Measurements from ENCODE around the gene NCKAP1. TPM values are rescaled to one million over a fixed set of nuclear protein-coding genes. Genes with fewer than 3 reads are reported as not detected.

NCKAP1 gene
- total RNA-seq, 1 experiment from 2014 or later: 76.2 TPM

DNA sequence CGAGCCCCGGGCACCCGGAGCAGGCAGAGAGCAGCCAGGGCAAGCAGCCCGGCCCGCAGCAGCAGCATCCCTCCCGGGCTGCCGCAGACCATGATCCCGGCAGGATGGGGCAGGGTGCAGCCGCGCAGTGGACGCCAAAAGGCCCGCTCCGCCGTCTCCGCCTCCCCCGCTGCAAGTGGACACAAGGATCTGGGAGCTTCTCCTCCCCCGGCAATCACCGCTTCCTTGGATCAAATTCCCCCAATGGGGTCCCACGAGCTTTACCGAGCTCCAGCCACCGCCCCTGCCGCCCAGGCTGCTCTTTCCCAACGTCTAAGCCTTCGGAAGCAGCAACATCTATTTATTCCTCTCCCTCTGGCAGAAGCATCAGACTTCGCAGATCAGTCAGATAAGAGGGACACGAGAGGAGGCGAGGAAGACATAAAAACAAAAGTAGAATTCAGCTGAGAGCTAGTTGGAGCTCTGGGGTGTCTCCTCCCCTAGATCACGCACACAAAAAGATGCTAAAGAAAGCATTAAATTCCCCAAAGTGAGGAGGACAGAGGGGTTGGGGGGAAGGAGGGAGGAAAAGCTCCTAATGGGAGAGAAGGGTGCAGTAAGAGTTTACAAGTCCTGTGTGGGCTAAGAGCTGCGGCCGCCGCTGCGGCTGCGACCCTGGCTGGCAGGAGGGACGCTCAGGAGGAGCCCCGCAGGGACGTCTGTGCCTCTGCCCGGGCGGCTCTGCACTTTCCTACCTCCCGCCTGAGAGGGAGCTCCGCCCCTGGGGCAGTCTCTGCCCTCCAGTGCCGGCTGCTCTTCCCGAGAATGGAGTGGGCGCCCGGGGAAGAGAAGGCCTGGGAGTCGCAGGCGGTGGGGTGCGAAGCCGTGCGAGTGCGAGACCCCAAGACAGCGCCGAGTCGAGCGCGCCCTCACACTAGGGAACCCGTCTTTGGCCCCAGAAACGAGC is 171.5 kb downstream of the NCKAP1 start, which contains the start of gene FRZB:
Gene FRZB (minus strand): TSS at position 177 of the 946 bp plus-strand sequence. CDS start 85 bp downstream, at position 92.
- intact Hi-C loops (cut with micrococcal nuclease): no loop called here
- Histone ChIP-seq H3K79me2 (ENCODE audit: low read length) (no peaks in the 10 kb centered on the region), H3K27ac (ENCODE audit: low read length) (no peak within 1 kb of the TSS), H2AFZ (ENCODE audit: low read length) (peak within 1 kb of the TSS; percentile 90), H3K9me2 (replicated peaks; ENCODE audit: low read length) (no peaks in the 10 kb centered on the region), H3K9me3 (ENCODE audit: low read length) (no peaks in the 10 kb centered on the region), H3K27me3 (ENCODE audit: low read length) (peaks cover 27% of the 10 kb centered on the region), H3K4me2 (ENCODE audit: low read length) (peak within 1 kb of the TSS; percentile 80), H3K36me3 (ENCODE audit: low read depth, low read length) (no peaks in the 10 kb centered on the region), H3K9ac (ENCODE audit: low read length) (no peak within 1 kb of the TSS), H3K4me3 (ENCODE audit: low read length) (peak within 1 kb of the TSS; percentile 66), H4K20me1 (ENCODE audit: low read length) (no peaks in the 10 kb centered on the region), H3K4me1 (ENCODE audit: insufficient read depth, low read length) (no peaks in the 10 kb centered on the region), H3F3A (ENCODE audit: low read length, unreplicated experiment) (no peaks in the 10 kb centered on the region)
- POLR2A ChIA-PET (ENCODE audit: unreplicated experiment): no interaction called here
- ATAC-seq: peak; percentile 88
- DNase-seq: peak; percentile 16
- BruUV-seq (replicated peaks): no TSS peak
- no peak for TF ChIP-seq EZH2 (IDR thresholded peaks at IDR 0.05; ENCODE audit: low read length, unreplicated experiment)
- no peak for TF ChIP-seq CTCF (conservative IDR thresholded peaks at IDR 0.05; ENCODE audit: low read depth, low read length)
- no peak for TF ChIP-seq EZH2phosphoT487 (IDR thresholded peaks at IDR 0.05; ENCODE audit: borderline replicate concordance, low read length)
- CTCF ChIA-PET: no interaction called here

GRCh38 chr2:182866095-182866460 is 172.2 kb downstream of the NCKAP1 start:
- H3K79me2 ChIP-seq (ENCODE audit: low read length): no peaks in the 10 kb centered on the region
- no peaks in the 10 kb centered on the region for H3K9me2 ChIP-seq (replicated peaks; ENCODE audit: low read length)
- no TSS peak for BruUV-seq (replicated peaks)
- H3K4me1 ChIP-seq (ENCODE audit: insufficient read depth, low read length): no peaks in the 10 kb centered on the region
- no peak overlapping the region for H3K27ac ChIP-seq (ENCODE audit: low read length)
- H4K20me1 ChIP-seq (ENCODE audit: low read length): no peaks in the 10 kb centered on the region
- intact Hi-C loops (cut with micrococcal nuclease): no loop called here
- ChIA-PET POLR2A (ENCODE audit: unreplicated experiment) (no interaction called here), CTCF (no interaction called here)
- no peaks in the 10 kb centered on the region for H3K36me3 ChIP-seq (ENCODE audit: low read depth, low read length)
- H3K9me3 ChIP-seq (ENCODE audit: low read length): no peaks in the 10 kb centered on the region
- H2AFZ ChIP-seq (ENCODE audit: low read length): peak overlapping the region; percentile 90; the same call in 1 of the 2 replicates
- TF ChIP-seq EZH2 (IDR thresholded peaks at IDR 0.05; ENCODE audit: low read length, unreplicated experiment) (no peak), EZH2phosphoT487 (IDR thresholded peaks at IDR 0.05; ENCODE audit: borderline replicate concordance, low read length) (no peak), CTCF (conservative IDR thresholded peaks at IDR 0.05; ENCODE audit: low read depth, low read length) (no peak)
- ATAC-seq: no peak
- H3K27me3 ChIP-seq (ENCODE audit: low read length): peaks cover 27% of the 10 kb centered on the region
- H3K4me2 ChIP-seq (ENCODE audit: low read length): peak overlapping the region; percentile 80
- peak overlapping the region; percentile 66; the same call in 1 of the 2 replicates for H3K4me3 ChIP-seq (ENCODE audit: low read length)
- no peak for DNase-seq
- no peaks in the 10 kb centered on the region for H3F3A ChIP-seq (ENCODE audit: low read length, unreplicated experiment)
- H3K9ac ChIP-seq (ENCODE audit: low read length): no peak overlapping the region
